Inflammatory macrophage (primary cell): Measurements from ENCODE around the gene RFTN1.

Experiments used
- DNase-seq, 2 donors: peaks; one replicate each; pipeline ENCODE4 v3.0.0-alpha.2; 2020 to 2022

RFTN1 gene

GRCh38 chr3:16374047-16374934 is 139.2 kb downstream of the RFTN1 start:
- DNase-seq: no peak

GRCh38 chr3:16373341-16373946 is 140.1 kb downstream of the RFTN1 start:
- peak; percentile 10 to 48 for DNase-seq

- DNase-seq: peak; percentile 67 to 87
These were observed 140.9 kb downstream of the RFTN1 start for GRCh38 chr3:16372362-16373292.

- DNase-seq: peak in 1 of 2 donors; percentile 20
These were observed 142.4 kb downstream of the RFTN1 start for GRCh38 chr3:16370872-16371740.

GRCh38 chr3:16370503-16370871 is 143.0 kb downstream of the RFTN1 start:
- DNase-seq: no peak

GRCh38 chr3:16369885-16370284 is 143.6 kb downstream of the RFTN1 start:
- no peak for DNase-seq

- DNase-seq: no peak
These were observed 144.2 kb downstream of the RFTN1 start for GRCh38 chr3:16369276-16369675.

GRCh38 chr3:16366581-16366980 is 146.9 kb downstream of the RFTN1 start:
- DNase-seq: no peak

- DNase-seq: peak; percentile 12 to 39
These were observed 147.9 kb downstream of the RFTN1 start for GRCh38 chr3:16365491-16366128.

- DNase-seq: no peak
These were observed 148.5 kb downstream of the RFTN1 start for GRCh38 chr3:16364963-16365362.

GRCh38 chr3:16364323-16364722 is 149.2 kb downstream of the RFTN1 start:
- DNase-seq: no peak

- DNase-seq: no peak
These were observed 149.9 kb downstream of the RFTN1 start for GRCh38 chr3:16363636-16364035.

- DNase-seq: no peak
These were observed 150.7 kb downstream of the RFTN1 start for GRCh38 chr3:16362770-16363169.

- no peak for DNase-seq
These were observed 152.4 kb downstream of the RFTN1 start for GRCh38 chr3:16361087-16361486.

GRCh38 chr3:16359331-16359730 is 154.2 kb downstream of the RFTN1 start:
- peak; percentile 66 to 70 for DNase-seq

- no peak for DNase-seq
These were observed 155.2 kb downstream of the RFTN1 start for GRCh38 chr3:16358336-16358735.

- DNase-seq: no peak
These were observed 156.0 kb downstream of the RFTN1 start for GRCh38 chr3:16357186-16358121.

- DNase-seq: no peak
These were observed 157.7 kb downstream of the RFTN1 start for GRCh38 chr3:16355828-16356227.

- no peak for DNase-seq
These were observed 159.2 kb downstream of the RFTN1 start for GRCh38 chr3:16354291-16354690.

GRCh38 chr3:16352428-16352827 is 161.1 kb downstream of the RFTN1 start:
- DNase-seq: no peak
